OCI-LY1 (cell line): ENCODE results near the gene APH1B.

ENCODE experiments used
- H2AFZ ChIP-seq: fragments of 200-600 bp; sonication (generic), shearing (Covaris generic); 2 replicates; pipeline ENCODE4 v1.6.0; 2014; ENCODE audit warnings: antibody characterized with exemption, mild to moderate bottlenecking, low read length
- H3F3A ChIP-seq: fragments of 200-600 bp; sonication (generic), shearing (Covaris generic); 2 replicates; pipeline ENCODE4 v1.6.0; 2014; ENCODE audit warnings: mild to moderate bottlenecking, antibody characterized with exemption, low read length, moderate library complexity; ENCODE audit not compliant: insufficient read depth
- H3K27ac ChIP-seq: fragments of 200-600 bp; sonication (generic); 2 replicates; pipeline ENCODE4 v1.5.1; 2014; ENCODE audit warnings: low read length, mixed run types, mild to moderate bottlenecking, low read depth; ENCODE audit not compliant: poor library complexity, severe bottlenecking
- H3K27me3 ChIP-seq: fragments of 200-600 bp; sonication (generic); 2 replicates; pipeline ENCODE4 v1.6.0; 2014; ENCODE audit warnings: antibody characterized with exemption, mild to moderate bottlenecking, low read length, moderate library complexity; ENCODE audit not compliant: insufficient read depth
- H3K36me3 ChIP-seq: fragments of 200-600 bp; sonication (generic); 2 replicates; pipeline ENCODE4 v1.6.1; 2014; ENCODE audit warnings: mild to moderate bottlenecking, antibody characterized with exemption, low read length, moderate library complexity, mixed read lengths; ENCODE audit not compliant: insufficient read depth
- H3K4me1 ChIP-seq: fragments of 200-600 bp; sonication (generic); 2 replicates; pipeline ENCODE4 v1.5.1; 2014; ENCODE audit warnings: mild to moderate bottlenecking, low read length, moderate library complexity; ENCODE audit not compliant: insufficient read depth, severe bottlenecking
- H3K4me2 ChIP-seq: fragments of 200-600 bp; sonication (generic), shearing (Covaris generic); 2 replicates; pipeline ENCODE4 v1.6.1; 2014; ENCODE audit warnings: low read length
- H3K4me3 ChIP-seq: fragments of 200-600 bp; sonication (generic); 2 replicates; pipeline ENCODE4 v1.5.1; 2014; ENCODE audit warnings: low read length, low read depth, mild to moderate bottlenecking, mixed read lengths; ENCODE audit not compliant: poor library complexity, severe bottlenecking
- H3K79me2 ChIP-seq: fragments of 200-600 bp; shearing (Covaris generic); 2 replicates; pipeline ENCODE4 v1.6.1; 2016; ENCODE audit warnings: mixed run types, low read length, mixed read lengths; ENCODE audit not compliant: insufficient read depth
- H3K9ac ChIP-seq: fragments of 200-600 bp; sonication (generic), shearing (Covaris generic); 2 replicates; pipeline ENCODE4 v1.6.1; 2014; ENCODE audit warnings: mild to moderate bottlenecking, low read length, mixed read lengths
- H3K9me2 ChIP-seq: fragments of 200-600 bp; sonication (generic), shearing (Covaris generic); 2 replicates; pipeline ENCODE4 v1.6.1; 2014; ENCODE audit warnings: low read depth, mild to moderate bottlenecking, low read length, mixed read lengths
- H3K9me3 ChIP-seq: fragments of 200-600 bp; shearing (Covaris generic); 2 replicates; pipeline ENCODE4 v1.6.1; 2014; ENCODE audit warnings: low read length, mixed read lengths
- H4K20me1 ChIP-seq: fragments of 200-600 bp; sonication (generic), shearing (Covaris generic); 2 replicates; pipeline ENCODE4 v1.6.0; 2016; ENCODE audit warnings: mild to moderate bottlenecking, low read length; ENCODE audit not compliant: insufficient read depth
- CTCF ChIP-seq: fragments of 200-600 bp; sonication (generic), shearing (Covaris generic); IDR thresholded peaks from 2 replicates; pipeline ENCODE4 v1.5.1; 2017; ENCODE audit warnings: mild to moderate bottlenecking, antibody characterized with exemption, low read length, moderate library complexity, mixed read lengths
- EZH2 ChIP-seq: fragments of 200-600 bp; sonication (generic), shearing (Covaris generic); IDR thresholded peaks from 2 replicates; pipeline ENCODE4 v1.8.0; 2017; ENCODE audit warnings: borderline replicate concordance, mixed run types, mild to moderate bottlenecking, antibody characterized with exemption, low read length, moderate library complexity, mixed read lengths

Gene APH1B

GRCh38 chr15:63291507-63291906 lies 14.1 kb downstream of the APH1B start:
- Histone ChIP-seq H3F3A (no peaks in the 10 kb centered on the region), H3K4me2 (no peak overlapping the region), H3K9me2 (no peaks in the 10 kb centered on the region), H3K9me3 (no peaks in the 10 kb centered on the region), H3K36me3 (peaks cover 6% of the 10 kb centered on the region; the same call in 1 of the 2 replicates), H3K4me3 (no peak overlapping the region), H3K27ac (no peak overlapping the region), H3K79me2 (no peaks in the 10 kb centered on the region), H3K9ac (no peak overlapping the region), H3K27me3 (no peaks in the 10 kb centered on the region), H2AFZ (no peak overlapping the region), H3K4me1 (peaks cover 7% of the 10 kb centered on the region), H4K20me1 (no peaks in the 10 kb centered on the region)
- TF ChIP-seq CTCF, result no peak

GRCh38 chr15:63292241-63292640 lies 14.8 kb downstream of the APH1B start:
- Histone ChIP-seq H3K27ac (no peak overlapping the region), H3K4me3 (no peak overlapping the region), H4K20me1 (no peaks in the 10 kb centered on the region), H3K4me2 (no peak overlapping the region), H3K9ac (no peak overlapping the region), H2AFZ (no peak overlapping the region), H3K9me2 (no peaks in the 10 kb centered on the region), H3K9me3 (no peaks in the 10 kb centered on the region), H3K36me3 (peaks cover 6% of the 10 kb centered on the region; the same call in 1 of the 2 replicates), H3K4me1 (peaks cover 7% of the 10 kb centered on the region), H3K27me3 (no peaks in the 10 kb centered on the region), H3F3A (no peaks in the 10 kb centered on the region), H3K79me2 (no peaks in the 10 kb centered on the region)
- TF ChIP-seq CTCF, result no peak
- TF ChIP-seq EZH2, result no peak

- no peak for TF ChIP-seq EZH2
- TF ChIP-seq CTCF, result no peak
- H3K9me3 ChIP-seq, result no peaks in the 10 kb centered on the region
- no peaks in the 10 kb centered on the region for H3K27me3 ChIP-seq
- H2AFZ ChIP-seq, result no peak overlapping the region
- no peak overlapping the region for H3K27ac ChIP-seq
- H3F3A ChIP-seq, result no peaks in the 10 kb centered on the region
- no peak overlapping the region for H3K4me3 ChIP-seq
- H3K4me1 ChIP-seq, result peaks cover 7% of the 10 kb centered on the region
- H3K79me2 ChIP-seq, result no peaks in the 10 kb centered on the region
- peaks cover 6% of the 10 kb centered on the region; the same call in 1 of the 2 replicates for H3K36me3 ChIP-seq
- H3K9me2 ChIP-seq, result no peaks in the 10 kb centered on the region
- H4K20me1 ChIP-seq, result no peaks in the 10 kb centered on the region
- H3K9ac ChIP-seq, result no peak overlapping the region
- H3K4me2 ChIP-seq, result no peak overlapping the region
These were observed 15.4 kb downstream of the APH1B start for GRCh38 chr15:63292771-63293170.
